Transverse colon (tissue), 4 donors: ENCODE measurements around the gene CAMTA1. TPM values are rescaled to one million over a fixed set of nuclear protein-coding genes. Genes with fewer than 3 reads are reported as not detected.

Experiments
- DNase-seq: peaks from one replicate; pipeline ENCODE4 v3.0.0-alpha.2; 2019
- H3K27ac ChIP-seq, 4 donors: fragments of 200-600 bp; sonication (generic); 2 replicates each; pipeline ENCODE4 v1.5.1; 2016 to 2018; ENCODE audit warnings: inconsistent platforms in 4 of 4
- H3K27me3 ChIP-seq: fragments of 200-600 bp; sonication (generic); 2 replicates; pipeline ENCODE4 v1.5.1; 2017; ENCODE audit warnings: inconsistent platforms
- H3K36me3 ChIP-seq, 4 donors: fragments of 200-600 bp; sonication (generic); 2 replicates each; pipeline ENCODE4 v1.5.1; 2017 to 2019; ENCODE audit warnings: inconsistent platforms in 4 of 4
- H3K4me1 ChIP-seq, 4 donors: fragments of 200-600 bp; sonication (generic); 2 replicates each; pipeline ENCODE4 v1.5.1; 2017 to 2020; ENCODE audit warnings: inconsistent platforms in 4 of 4
- H3K4me3 ChIP-seq, 4 donors: fragments of 200-600 bp; sonication (generic); 1 replicate in 1 of 4; 2 replicates in 3 of 4; pipeline versions ENCODE4 v1.5.1 to v1.6.1; 2017 to 2019; ENCODE audit warnings: inconsistent platforms in 4 of 4
- H3K9me3 ChIP-seq, 2 donors: fragments of 200-600 bp; sonication (generic); 2 replicates each; pipeline ENCODE4 v1.5.1; 2017 to 2019; ENCODE audit warnings: inconsistent platforms in 2 of 2
- CTCF ChIP-seq, 5 experiments: fragments of 200-600 bp in 3 of 5; fragments of 450-650 bp in 2 of 5; sonication (generic) in 3 of 5; IDR thresholded peaks; 1 replicate in 2 of 5; 2 replicates in 3 of 5; pipeline ENCODE4 v1.5.1; 2016 to 2017; ENCODE audit warnings: antibody characterized with exemption in 5 of 5, inconsistent platforms in 3 of 5, mild to moderate bottlenecking in 2 of 5, moderate library complexity in 1 of 5
- EP300 ChIP-seq: sonication (generic); formaldehyde crosslinking; IDR thresholded peaks from one replicate; pipeline ENCODE4 v1.6.1; 2017; ENCODE audit warnings: antibody characterized with exemption, low read depth
- POLR2A ChIP-seq: fragments of 450-650 bp; IDR thresholded peaks from one replicate; pipeline ENCODE4 v1.6.1; 2016; ENCODE audit warnings: antibody characterized with exemption, mild to moderate bottlenecking, moderate library complexity
- POLR2AphosphoS5 ChIP-seq, 3 donors: sonication (generic); formaldehyde crosslinking; IDR thresholded peaks; one replicate each; pipeline ENCODE4 v1.6.1; 2016; ENCODE audit warnings: antibody characterized with exemption in 3 of 3
- WGBS, 2 donors: methylation state at CpG; one replicate each; pipeline ENCODE4 v1.1.5; 2018; ENCODE audit warnings: low coverage in 1 of 2; 5-methylcytosine and 5-hydroxymethylcytosine counted together
- in situ Hi-C, 4 donors: fragments of 200-750 bp; cut with MboI; loops; one replicate each; pipeline versions ENCODE4 v1.15.0 to v1.15.1; 2017; ENCODE audit warnings: low sequenced_read_pairs in 3 of 4, low pct_ligation_motif_present in 1 of 4, low pct_unique_long_range_greater_than_20kb in 1 of 4
- intact Hi-C: fragments of 100-400 bp; cut with DNase I; formaldehyde crosslinking; loops from one replicate; pipeline ENCODE4 v1.15.1; 2023; ENCODE audit warnings: low total_unique reads
- total RNA-seq, 4 donors: library from RNA; depleted of rRNA; stranded (reverse); fragments of >200 nt; gene quantifications; one replicate each; pipeline ENCODE4 v1.1.0, GENCODE V29; 2016

The CAMTA1 gene
- total RNA-seq, 4 donors from 2014 or later = 93.8 to 268 (median 130) TPM

- Histone ChIP-seq H3K9me3 (no peaks in the 10 kb centered on the region), H3K27me3 (no peaks in the 10 kb centered on the region), H3K36me3 (no peaks in the 10 kb centered on the region), H3K4me1 (peaks cover 0 to 6% (median 0%) of the 10 kb centered on the region in 4 donors), H3K4me3 (no peak overlapping the region), H3K27ac (no peak overlapping the region)
- DNase-seq = no peak
- TF ChIP-seq EP300 (no peak), CTCF (IDR thresholded peaks at IDR 0.05) (no peak), POLR2A (no peak), POLR2AphosphoS5 (IDR thresholded peaks at IDR 0.05) (no peak)
- in situ Hi-C loops = no loop called here
- intact Hi-C loops = no loop called here
- WGBS, 2 donors = 67 to 82% methylated on average over 1 to 12 of the region's 12 CpGs
Observed at GRCh38 chr1:6953216-6953615, 168.0 kb downstream of the CAMTA1 start.

- Histone ChIP-seq H3K4me1 (peaks cover 0 to 6% (median 0%) of the 10 kb centered on the region in 4 donors), H3K9me3 (no peaks in the 10 kb centered on the region), H3K4me3 (no peak overlapping the region), H3K36me3 (no peaks in the 10 kb centered on the region), H3K27ac (no peak overlapping the region), H3K27me3 (no peaks in the 10 kb centered on the region)
- TF ChIP-seq POLR2AphosphoS5 (IDR thresholded peaks at IDR 0.05) (no peak), EP300 (no peak), POLR2A (no peak), CTCF (IDR thresholded peaks at IDR 0.05) (no peak)
- intact Hi-C loops (no loop called here), in situ Hi-C loops (no loop called here)
- DNase-seq = no peak
- WGBS, 2 donors = 85% methylated on average over 11 of the region's 11 CpGs; no CpG with 5 or more reads in 1 of the 2 donors
Observed at GRCh38 chr1:6953907-6954364, 168.7 kb downstream of the CAMTA1 start.

GRCh38 chr1:6954591-6954990 lies 169.3 kb downstream of the CAMTA1 start:
- Histone ChIP-seq H3K27me3 (no peaks in the 10 kb centered on the region), H3K4me1 (peaks cover 0 to 6% (median 0%) of the 10 kb centered on the region in 4 donors), H3K4me3 (no peak overlapping the region), H3K9me3 (no peaks in the 10 kb centered on the region), H3K27ac (no peak overlapping the region), H3K36me3 (no peaks in the 10 kb centered on the region)
- intact Hi-C loops = no loop called here
- WGBS, 2 donors = 60 to 76% methylated on average over 2 to 15 of the region's 15 CpGs
- TF ChIP-seq POLR2A = no peak
- no peak for TF ChIP-seq EP300
- no peak for TF ChIP-seq CTCF (IDR thresholded peaks at IDR 0.05)
- no peak for TF ChIP-seq POLR2AphosphoS5 (IDR thresholded peaks at IDR 0.05)
- in situ Hi-C loops = no loop called here
- no peak for DNase-seq

- Histone ChIP-seq H3K9me3 (no peaks in the 10 kb centered on the region), H3K36me3 (no peaks in the 10 kb centered on the region), H3K27me3 (no peaks in the 10 kb centered on the region), H3K4me1 (peaks cover 0 to 6% (median 0%) of the 10 kb centered on the region in 4 donors), H3K4me3 (no peak overlapping the region), H3K27ac (no peak overlapping the region)
- in situ Hi-C loops = no loop called here
- TF ChIP-seq POLR2AphosphoS5 (IDR thresholded peaks at IDR 0.05) = no peak
- intact Hi-C loops = no loop called here
- no peak for DNase-seq
- WGBS, 2 donors = 55% methylated on average over 16 of the region's 16 CpGs; no CpG with 5 or more reads in 1 of the 2 donors
Observed at GRCh38 chr1:6955357-6956094, 170.3 kb downstream of the CAMTA1 start.
